H1 (cell line): ENCODE results near the gene DTX4. TPM values are rescaled to one million over a fixed set of nuclear protein-coding genes. Genes with fewer than 3 reads are reported as not detected.

Experiments used
- CTCF ChIA-PET: fragments of 300-600 bp; sonication (Branson Sonifier 250); formaldehyde crosslinking; loops from one replicate; lab custom pipeline; 2021; ENCODE audit not compliant: partially characterized antibody; lab: Charles Lee
- POLR2A ChIA-PET: fragments of 300-600 bp; sonication (Branson Sonifier 250); formaldehyde crosslinking; loops from one replicate; lab custom pipeline; 2021; ENCODE audit warnings: inconsistent platforms; ENCODE audit not compliant: partially characterized antibody; lab: Charles Lee
- DNase-seq, 2 experiments: peaks; one replicate each; pipeline versions ENCODE4 v3.0.0 to v3.0.0-alpha.2; 2010 to 2022; ENCODE audit warnings: low spot score in 2 of 2, low read depth in 1 of 2, mixed read lengths in 1 of 2
- FAIRE-seq: peaks from 2 replicates; lab custom pipeline; 2011; peaks lifted over from hg19 to GRCh38; lab: Jason Lieb, UNC
- H2AFZ ChIP-seq: 2 replicates; pipeline ENCODE4 v1.8.1; 2012; ENCODE audit warnings: low read length, inconsistent platforms
- H2AK5ac ChIP-seq: 2 replicates; pipeline ENCODE4 v1.6.1; 2013; ENCODE audit warnings: low read depth, low read length
- H2BK120ac ChIP-seq: replicated peaks from 2 replicates; pipeline ENCODE3; 2013; ENCODE audit warnings: low read depth, low read length, inconsistent platforms
- H2BK12ac ChIP-seq: 2 replicates; pipeline ENCODE4 v1.6.1; 2013; ENCODE audit warnings: low read depth, low read length
- H2BK15ac ChIP-seq: 2 replicates; pipeline ENCODE4 v1.6.1; 2013; ENCODE audit warnings: low read length
- H2BK20ac ChIP-seq: 2 replicates; pipeline ENCODE4 v1.6.1; 2013; ENCODE audit warnings: low read length
- H2BK5ac ChIP-seq: 2 replicates; pipeline ENCODE4 v1.6.1; 2013; ENCODE audit warnings: low read depth, low read length
- H3K14ac ChIP-seq: 2 replicates; pipeline ENCODE4 v1.6.1; 2013; ENCODE audit warnings: inconsistent platforms; ENCODE audit not compliant: insufficient read length
- H3K18ac ChIP-seq: 2 replicates; pipeline ENCODE4 v1.6.1; 2013; ENCODE audit warnings: low read length; ENCODE audit errors: extremely low read depth
- H3K23ac ChIP-seq: 2 replicates; pipeline ENCODE4 v1.6.1; 2013; ENCODE audit warnings: inconsistent platforms; ENCODE audit not compliant: insufficient read length
- H3K23me2 ChIP-seq: 2 replicates; pipeline ENCODE4 v1.6.1; 2013; ENCODE audit warnings: low read depth, low read length
- H3K27ac ChIP-seq: 2 replicates; pipeline ENCODE4 v1.6.1; 2011; ENCODE audit warnings: low read depth, low read length, inconsistent platforms
- H3K27me3 ChIP-seq, 4 experiments: replicated peaks in 1 of 4; 1 replicate in 1 of 4; 2 replicates in 3 of 4; pipeline versions ENCODE4 v1.6.1 to v1.8.1; 2011 to 2013; ENCODE audit warnings: low read length in 3 of 4, mild to moderate bottlenecking in 3 of 4, inconsistent platforms in 2 of 4, mixed read lengths in 2 of 4, moderate library complexity in 1 of 4; ENCODE audit not compliant: control insufficient read depth in 3 of 4, insufficient read depth in 3 of 4; ENCODE audit errors: extremely low read depth in 1 of 4
- H3K36me3 ChIP-seq, 4 experiments: 2 replicates each; pipeline versions ENCODE4 v1.6.1 to v1.8.1; 2011 to 2013; ENCODE audit warnings: mild to moderate bottlenecking in 4 of 4, low read length in 3 of 4, moderate library complexity in 2 of 4, control low read depth in 1 of 4, inconsistent platforms in 1 of 4; ENCODE audit not compliant: insufficient read depth in 4 of 4, control insufficient read depth in 2 of 4
- H3K4ac ChIP-seq: replicated peaks from 2 replicates; pipeline ENCODE3; 2013; ENCODE audit warnings: low read length, low read depth, mixed read lengths, inconsistent platforms; ENCODE audit not compliant: insufficient read length
- H3K4me1 ChIP-seq, 4 experiments: replicated peaks in 1 of 4; 1 replicate in 1 of 4; 2 replicates in 3 of 4; pipeline versions ENCODE4 v1.6.1 to v1.8.1; 2011 to 2013; ENCODE audit warnings: low read length in 3 of 4, inconsistent platforms in 2 of 4, mixed read lengths in 1 of 4; ENCODE audit not compliant: insufficient read depth in 4 of 4, control insufficient read depth in 3 of 4
- H3K4me2 ChIP-seq, 2 experiments: 2 replicates each; pipeline versions ENCODE4 v1.6.1 to v1.8.1; 2011 to 2013; ENCODE audit warnings: low read depth in 2 of 2, low read length in 2 of 2, control low read depth in 1 of 2, inconsistent platforms in 1 of 2, mild to moderate bottlenecking in 1 of 2; ENCODE audit not compliant: insufficient read depth in 1 of 2
- H3K4me3 ChIP-seq, 4 experiments: fragments of 200-600, 300-600 bp in 1 of 4; sonication (generic), shearing (Covaris generic), sonication (Bioruptor Twin) in 1 of 4; 2 replicates each; pipeline versions ENCODE4 v1.5.1 to v1.8.1; 2011 to 2016; ENCODE audit warnings: low read length in 4 of 4, low read depth in 3 of 4, control low read depth in 2 of 4, inconsistent platforms in 2 of 4, mild to moderate bottlenecking in 2 of 4, mixed read lengths in 1 of 4, moderate library complexity in 1 of 4; ENCODE audit not compliant: insufficient read depth in 2 of 4; ENCODE audit errors: extremely low read depth in 1 of 4
- H3K56ac ChIP-seq: replicated peaks from 2 replicates; pipeline ENCODE3; 2013; ENCODE audit warnings: low read depth, mild to moderate bottlenecking, mixed read lengths, low read length, inconsistent platforms; ENCODE audit not compliant: insufficient read length
- H3K79me1 ChIP-seq: 2 replicates; pipeline ENCODE4 v1.6.1; 2013; ENCODE audit warnings: low read depth, low read length, control low read depth
- H3K79me2 ChIP-seq, 2 experiments: 2 replicates each; pipeline versions ENCODE4 v1.6.1 to v1.8.1; 2012 to 2013; ENCODE audit warnings: low read length in 2 of 2, mild to moderate bottlenecking in 2 of 2, inconsistent platforms in 1 of 2; ENCODE audit not compliant: insufficient read depth in 2 of 2, control insufficient read depth in 1 of 2
- H3K9ac ChIP-seq, 4 experiments: replicated peaks in 1 of 4; 1 replicate in 1 of 4; 2 replicates in 3 of 4; pipeline versions ENCODE4 v1.6.1 to v1.8.1; 2011 to 2013; ENCODE audit warnings: low read depth in 3 of 4, low read length in 3 of 4, control low read depth in 2 of 4, mild to moderate bottlenecking in 2 of 4, moderate library complexity in 2 of 4, inconsistent platforms in 1 of 4; ENCODE audit errors: extremely low read depth in 1 of 4
- H3K9me3 ChIP-seq, 2 experiments: 2 replicates each; pipeline versions ENCODE4 v1.6.1 to v1.8.1; 2012 to 2013; ENCODE audit warnings: mild to moderate bottlenecking in 2 of 2, moderate library complexity in 2 of 2, control low read depth in 1 of 2, inconsistent platforms in 1 of 2, low read depth in 1 of 2, low read length in 1 of 2, mixed read lengths in 1 of 2; ENCODE audit not compliant: insufficient read depth in 2 of 2
- H4K20me1 ChIP-seq, 2 experiments: replicated peaks in 1 of 2; 2 replicates each; pipeline versions ENCODE3 to v1.8.1; 2011 to 2013; ENCODE audit warnings: inconsistent platforms in 2 of 2, low read length in 2 of 2, mild to moderate bottlenecking in 1 of 2; ENCODE audit not compliant: insufficient read depth in 2 of 2, control insufficient read depth in 1 of 2
- H4K5ac ChIP-seq: 2 replicates; pipeline ENCODE4 v1.6.1; 2013; ENCODE audit warnings: low read length, low read depth, mixed read lengths, inconsistent platforms; ENCODE audit not compliant: insufficient read length
- H4K8ac ChIP-seq: 2 replicates; pipeline ENCODE4 v1.8.0; 2013; ENCODE audit warnings: mild to moderate bottlenecking, moderate library complexity, low read length, inconsistent platforms; ENCODE audit not compliant: insufficient read depth; ENCODE audit errors: extremely low read depth
- H4K91ac ChIP-seq: replicated peaks from 2 replicates; pipeline ENCODE3; 2013; ENCODE audit warnings: low read length, mixed read lengths, inconsistent platforms; ENCODE audit not compliant: insufficient read length
- ASH2L ChIP-seq: fragments of 200-600, 300-600 bp; sonication (generic); IDR thresholded peaks from one replicate; pipeline ENCODE4 v1.7.1; 2017; ENCODE audit warnings: low read length
- CEBPB ChIP-seq: IDR thresholded peaks from 2 replicates; pipeline ENCODE4 v1.6.1; 2012; ENCODE audit warnings: low read depth, low read length
- CHD2 ChIP-seq: IDR thresholded peaks from 2 replicates; pipeline ENCODE4 v1.6.1; 2012; ENCODE audit warnings: low read length, improper control_type of control experiment
- CTBP2 ChIP-seq: IDR thresholded peaks from 2 replicates; pipeline ENCODE4 v1.7.0; 2011; ENCODE audit warnings: borderline replicate concordance, mild to moderate bottlenecking, moderate library complexity, mixed read lengths, low read length; ENCODE audit not compliant: insufficient read depth, insufficient read length
- EGR1 ChIP-seq: IDR thresholded peaks from 2 replicates; pipeline ENCODE4 v1.6.1; 2011; ENCODE audit warnings: low read depth, low read length, borderline replicate concordance
- GABPA ChIP-seq: IDR thresholded peaks from 2 replicates; pipeline ENCODE4 v1.6.1; 2011; ENCODE audit warnings: mild to moderate bottlenecking, low read length, moderate library complexity, borderline replicate concordance; ENCODE audit not compliant: insufficient read depth
- NANOG ChIP-seq: IDR thresholded peaks from 2 replicates; pipeline ENCODE4 v1.6.1; 2011; ENCODE audit warnings: low read length, low read depth, mild to moderate bottlenecking, inconsistent platforms; ENCODE audit not compliant: insufficient read depth, poor library complexity, severe bottlenecking
- PHF8 ChIP-seq: fragments of 200-600 bp; sonication (generic); conservative IDR thresholded peaks from 2 replicates; pipeline ENCODE4 v1.7.1; 2012; ENCODE audit warnings: low read depth, mild to moderate bottlenecking, inconsistent platforms, low read length, moderate library complexity
- RAD21 ChIP-seq, 2 experiments: IDR thresholded peaks in 1 of 2; conservative IDR thresholded peaks in 1 of 2; 2 replicates each; pipeline ENCODE4 v1.6.1; 2011; ENCODE audit warnings: low read depth in 2 of 2, low read length in 2 of 2, improper control_type of control experiment in 1 of 2, inconsistent platforms in 1 of 2, mild to moderate bottlenecking in 1 of 2, moderate library complexity in 1 of 2
- SIRT6 ChIP-seq: IDR thresholded peaks from one replicate; pipeline ENCODE4 v1.7.1; 2012; ENCODE audit warnings: low read length, inconsistent platforms
- SRF ChIP-seq: IDR thresholded peaks from 2 replicates; pipeline ENCODE4 v1.6.1; 2011; ENCODE audit warnings: mild to moderate bottlenecking, low read depth, low read length, moderate library complexity
- YY1 ChIP-seq: IDR thresholded peaks from 2 replicates; pipeline ENCODE4 v1.6.1; 2011; ENCODE audit warnings: low read depth, mild to moderate bottlenecking, low read length
- WGBS, 2 experiments: shearing (Covaris generic) in 1 of 2; methylation state at CpG; one replicate each; pipeline versions ENCODE4 v1.1.6 to v1.1.7; 2013 to 2015; ENCODE audit warnings: low lambda C conversion rate in 2 of 2, mixed read lengths in 2 of 2, inconsistent platforms in 1 of 2, low coverage in 1 of 2, missing lambda C conversion rate in 1 of 2; ENCODE audit not compliant: insufficient replicate concordance in 2 of 2, insufficient coverage in 1 of 2, insufficient read length in 1 of 2; ENCODE audit errors: extremely low coverage in 1 of 2, missing lambda C conversion rate in 1 of 2; 5-methylcytosine and 5-hydroxymethylcytosine counted together
- polyA plus RNA-seq, 7 experiments: library from polyadenylated mRNA; depleted of rRNA in 3 of 7; stranded (reverse) in 5 of 7; unstranded in 2 of 7; fragments of >200 nt in 5 of 7; fragments of 200-250 nt in 2 of 7; gene quantifications; 1 replicate in 5 of 7; 2 replicates in 1 of 7; 4 replicates in 1 of 7; pipeline versions ENCODE4 v1.2.1 to v1.2.3, GENCODE V29; 2011 to 2013; ENCODE audit warnings: missing spikeins in 2 of 7, mixed read lengths in 2 of 7
- total RNA-seq: library from RNA; stranded (reverse); fragmentation: NEBNext Ultra II Directional; extraction: Animal tissue kit (Norgen Biotek cat#: 25700); gene quantifications from 2 replicates; pipeline ENCODE4 v1.2.1, GENCODE V29; 2021
- TF ChIP-seq, protein P1 (sequence below): IDR thresholded peaks from 2 replicates; pipeline ENCODE4 v1.6.1; 2011; ENCODE audit warnings: low read length, improper control_type of control experiment

DTX4 gene
- total and polyA plus RNA-seq, 2 of the 8 experiments (the other 6 are each of a cell fraction or from before 2014, with no cell fraction given) = 5.1 to 18.8 TPM

- H2BK15ac ChIP-seq = no peak overlapping the region
- H3K4me3 ChIP-seq = no peak overlapping the region
- H2AK5ac ChIP-seq = no peak overlapping the region
- H3K18ac ChIP-seq = no peak overlapping the region
- H3K27me3 ChIP-seq = no peaks in the 10 kb centered on the region
- ChIA-PET CTCF (interaction anchor here (1.1 to 4.9 kb wide), 2 partner anchors 9 to 29 kb away, joined by 3 to 65 read pairs; no protein-coding TSS in a partner anchor), POLR2A (no interaction called here)
- H3K4me2 ChIP-seq = no peak overlapping the region
- no peak overlapping the region for H2BK20ac ChIP-seq
- peaks cover 3 to 17% (median 12%) of the 10 kb centered on the region in 4 experiments; a peak in 7 of 8 replicates for H3K36me3 ChIP-seq
- no peak overlapping the region for H4K5ac ChIP-seq
- no peaks in the 10 kb centered on the region for H3K23me2 ChIP-seq
- DNase-seq (no peak), FAIRE-seq (no peak)
- H2AFZ ChIP-seq = no peak overlapping the region
- WGBS, 2 experiments = 87% methylated on average over 5 of the region's 5 CpGs; no CpG with 5 or more reads in 1 of the 2 experiments
- no peak overlapping the region for H4K91ac ChIP-seq
- no peak overlapping the region for H3K9ac ChIP-seq
- no peaks in the 10 kb centered on the region for H4K20me1 ChIP-seq
- H3K56ac ChIP-seq = no peak overlapping the region
- H3K9me3 ChIP-seq = no peaks in the 10 kb centered on the region
- H4K8ac ChIP-seq = no peak overlapping the region
- no peak overlapping the region for H3K23ac ChIP-seq
- H2BK120ac ChIP-seq = no peak overlapping the region
- no peaks in the 10 kb centered on the region for H3K79me2 ChIP-seq
- no peak overlapping the region for H3K4ac ChIP-seq
- peaks cover 0 to 4% (median 0%) of the 10 kb centered on the region in 4 experiments; a peak in 2 of 7 replicates for H3K4me1 ChIP-seq
- H2BK5ac ChIP-seq = no peak overlapping the region
- H2BK12ac ChIP-seq = no peak overlapping the region
- H3K14ac ChIP-seq = no peak overlapping the region
- no peaks in the 10 kb centered on the region for H3K79me1 ChIP-seq
- H3K27ac ChIP-seq = no peak overlapping the region
- no peak for TF ChIP-seq SRF
- no peak for TF ChIP-seq YY1
- no peak for TF ChIP-seq SIRT6
- TF ChIP-seq EGR1 = no peak
- TF ChIP-seq CEBPB = no peak
- no peak for TF ChIP-seq CTBP2
- TF ChIP-seq, protein P1, sequence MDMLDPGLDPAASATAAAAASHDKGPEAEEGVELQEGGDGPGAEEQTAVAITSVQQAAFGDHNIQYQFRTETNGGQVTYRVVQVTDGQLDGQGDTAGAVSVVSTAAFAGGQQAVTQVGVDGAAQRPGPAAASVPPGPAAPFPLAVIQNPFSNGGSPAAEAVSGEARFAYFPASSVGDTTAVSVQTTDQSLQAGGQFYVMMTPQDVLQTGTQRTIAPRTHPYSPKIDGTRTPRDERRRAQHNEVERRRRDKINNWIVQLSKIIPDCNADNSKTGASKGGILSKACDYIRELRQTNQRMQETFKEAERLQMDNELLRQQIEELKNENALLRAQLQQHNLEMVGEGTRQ = no peak
- no peak for TF ChIP-seq ASH2L
- TF ChIP-seq GABPA = no peak
- TF ChIP-seq NANOG = no peak
- TF ChIP-seq RAD21 (IDR thresholded peaks at IDR 0.05 in 1 of 2, conservative IDR thresholded peaks at IDR 0.05 in 1 of 2; ENCODE audit: low read depth in 2 of 2, low read length in 2 of 2) = no peak
- no peak for TF ChIP-seq PHF8
- no peak for TF ChIP-seq CHD2
These were observed 17.3 kb upstream of the DTX4 start for GRCh38 chr11:59154610-59155009.
